HepG2 (cell line): ENCODE measurements around the gene AMBRA1. TPM values are rescaled to one million over a fixed set of nuclear protein-coding genes. Genes with fewer than 3 reads are reported as not detected.

Source experiments
- AFF4 ChIP-seq: sonication (generic); formaldehyde crosslinking; IDR thresholded peaks from 2 replicates; pipeline ENCODE4 v1.4.0; 2020; ENCODE audit warnings: missing genetic modification reagents
- BRD4 ChIP-seq: sonication (generic); formaldehyde crosslinking; IDR thresholded peaks from 2 replicates; pipeline ENCODE4 v1.4.0; 2020; ENCODE audit warnings: missing genetic modification reagents
- CERS6 ChIP-seq: sonication (generic); formaldehyde crosslinking; IDR thresholded peaks from 2 replicates; pipeline ENCODE4 v1.5.0; 2020; ENCODE audit warnings: missing genetic modification reagents
- CREBL2 ChIP-seq: sonication (generic); formaldehyde crosslinking; IDR thresholded peaks from 2 replicates; pipeline ENCODE4 v1.8.1; 2023; ENCODE audit warnings: missing genetic modification reagents, mild to moderate bottlenecking, borderline replicate concordance
- HOXD1 ChIP-seq: sonication (generic); formaldehyde crosslinking; IDR thresholded peaks from 2 replicates; pipeline ENCODE4 v1.5.0; 2020; ENCODE audit warnings: missing genetic modification reagents
- TBX2 ChIP-seq: sonication (generic); formaldehyde crosslinking; IDR thresholded peaks from 2 replicates; pipeline ENCODE4 v1.5.0; 2020; ENCODE audit warnings: missing genetic modification reagents, mild to moderate bottlenecking, borderline replicate concordance
- TOPORS ChIP-seq: sonication (generic); formaldehyde crosslinking; IDR thresholded peaks from 2 replicates; pipeline ENCODE4 v1.8.0; 2023; ENCODE audit warnings: mild to moderate bottlenecking, missing genetic modification reagents
- ZFP1 ChIP-seq: IDR thresholded peaks from 2 replicates; pipeline ENCODE4 v1.6.1; 2016
- ZKSCAN1 ChIP-seq: fragments of 150-350 bp; IDR thresholded peaks from 2 replicates; pipeline ENCODE4 v1.6.1; 2014; ENCODE audit warnings: low read length
- ZNF34 ChIP-seq: sonication (generic); formaldehyde crosslinking; IDR thresholded peaks from 2 replicates; pipeline ENCODE4 v1.4.0; 2020; ENCODE audit warnings: mild to moderate bottlenecking, missing genetic modification reagents, borderline replicate concordance
- ZNF431 ChIP-seq: sonication (generic); formaldehyde crosslinking; IDR thresholded peaks from 2 replicates; pipeline ENCODE4 v1.9.0; 2022; ENCODE audit warnings: missing genetic modification reagents, low read depth, mild to moderate bottlenecking, borderline replicate concordance
- ZNF512B ChIP-seq: sonication (generic); formaldehyde crosslinking; IDR thresholded peaks from 2 replicates; pipeline ENCODE4 v1.5.1; 2020; ENCODE audit warnings: missing genetic modification reagents, mild to moderate bottlenecking, borderline replicate concordance
- ZNF687 ChIP-seq: sonication (generic); formaldehyde crosslinking; IDR thresholded peaks from 2 replicates; pipeline ENCODE4 v1.5.1; 2020; ENCODE audit warnings: mild to moderate bottlenecking, missing genetic modification reagents, moderate library complexity
- polyA plus RNA-seq, 8 experiments: library from polyadenylated mRNA; depleted of rRNA in 3 of 8; stranded (reverse) in 7 of 8; unstranded in 1 of 8; fragments of >200 nt; fragmentation: Illumina TruSeq in 4 of 8; extraction: Trizol in 4 of 8; gene quantifications; 2 replicates each; pipeline versions ENCODE4 v1.2.1 to v1.2.3, GENCODE V29; 2011 to 2016; ENCODE audit warnings: low read depth in 4 of 8, missing spikeins in 1 of 8, mixed read lengths in 1 of 8; ENCODE audit not compliant: insufficient read depth in 1 of 8
- total RNA-seq, 5 experiments: library from RNA; depleted of rRNA; stranded (reverse); fragments of >200 nt; fragmentation: Illumina TruSeq; extraction: Trizol; gene quantifications; 2 replicates each; pipeline ENCODE4 v1.2.3, GENCODE V29; 2016; ENCODE audit warnings: low read depth in 1 of 5

The AMBRA1 gene
- total and polyA plus RNA-seq, 2 of the 13 experiments (the other 11 are each of a cell fraction or from before 2014, with no cell fraction given) = 15.7 to 26.0 TPM

- peak; percentile 49; the same call in 1 of the 2 replicates for TF ChIP-seq AFF4 (CRISPR knock-in tag)
- TF ChIP-seq ZNF34 (CRISPR knock-in tag) = no peak; the same call in 1 of the 2 replicates
- no peak for TF ChIP-seq CERS6 (CRISPR knock-in tag)
- no peak for TF ChIP-seq ZFP1 (CRISPR knock-in tag)
- TF ChIP-seq HOXD1 (CRISPR knock-in tag) = 0 out of 2 replicates have a peak, but pooled peaks have one; percentile 48
- no peak for TF ChIP-seq ZNF687 (CRISPR knock-in tag)
- no peak for TF ChIP-seq ZKSCAN1
- TF ChIP-seq TOPORS = no peak
- TF ChIP-seq BRD4 (CRISPR knock-in tag) = no peak
- TF ChIP-seq ZNF512B (CRISPR knock-in tag) = 0 out of 2 replicates have a peak, but pooled peaks have one; percentile 22
- TF ChIP-seq ZNF431 (CRISPR knock-in tag) = no peak
- peak; percentile 77 for TF ChIP-seq TBX2
- no peak for TF ChIP-seq CREBL2 (CRISPR knock-in tag)
Measured at GRCh38 chr11:46554213-46555147, 39.3 kb downstream of the AMBRA1 start (continued).
